SIG-M5 treated with dmso at 0.1 percent for 504 hours (cell line): ENCODE data around the gene NKD1.
"Not testable (repeated sequence)": the region's sequence is repeated elsewhere in the genome, so short reads cannot be mapped to it uniquely, and the experiment has no call there.

Experiments used
- DNase-seq: peaks from one replicate; lab custom pipeline; 2025; ENCODE audit not compliant: unreplicated experiment; lab: John Stamatoyannopoulos, UW

The NKD1 gene, protein sequence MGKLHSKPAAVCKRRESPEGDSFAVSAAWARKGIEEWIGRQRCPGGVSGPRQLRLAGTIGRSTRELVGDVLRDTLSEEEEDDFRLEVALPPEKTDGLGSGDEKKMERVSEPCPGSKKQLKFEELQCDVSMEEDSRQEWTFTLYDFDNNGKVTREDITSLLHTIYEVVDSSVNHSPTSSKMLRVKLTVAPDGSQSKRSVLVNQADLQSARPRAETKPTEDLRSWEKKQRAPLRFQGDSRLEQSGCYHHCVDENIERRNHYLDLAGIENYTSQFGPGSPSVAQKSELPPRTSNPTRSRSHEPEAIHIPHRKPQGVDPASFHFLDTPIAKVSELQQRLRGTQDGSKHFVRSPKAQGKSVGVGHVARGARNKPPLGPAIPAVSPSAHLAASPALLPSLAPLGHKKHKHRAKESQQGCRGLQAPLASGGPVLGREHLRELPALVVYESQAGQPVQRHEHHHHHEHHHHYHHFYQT

DNA sequence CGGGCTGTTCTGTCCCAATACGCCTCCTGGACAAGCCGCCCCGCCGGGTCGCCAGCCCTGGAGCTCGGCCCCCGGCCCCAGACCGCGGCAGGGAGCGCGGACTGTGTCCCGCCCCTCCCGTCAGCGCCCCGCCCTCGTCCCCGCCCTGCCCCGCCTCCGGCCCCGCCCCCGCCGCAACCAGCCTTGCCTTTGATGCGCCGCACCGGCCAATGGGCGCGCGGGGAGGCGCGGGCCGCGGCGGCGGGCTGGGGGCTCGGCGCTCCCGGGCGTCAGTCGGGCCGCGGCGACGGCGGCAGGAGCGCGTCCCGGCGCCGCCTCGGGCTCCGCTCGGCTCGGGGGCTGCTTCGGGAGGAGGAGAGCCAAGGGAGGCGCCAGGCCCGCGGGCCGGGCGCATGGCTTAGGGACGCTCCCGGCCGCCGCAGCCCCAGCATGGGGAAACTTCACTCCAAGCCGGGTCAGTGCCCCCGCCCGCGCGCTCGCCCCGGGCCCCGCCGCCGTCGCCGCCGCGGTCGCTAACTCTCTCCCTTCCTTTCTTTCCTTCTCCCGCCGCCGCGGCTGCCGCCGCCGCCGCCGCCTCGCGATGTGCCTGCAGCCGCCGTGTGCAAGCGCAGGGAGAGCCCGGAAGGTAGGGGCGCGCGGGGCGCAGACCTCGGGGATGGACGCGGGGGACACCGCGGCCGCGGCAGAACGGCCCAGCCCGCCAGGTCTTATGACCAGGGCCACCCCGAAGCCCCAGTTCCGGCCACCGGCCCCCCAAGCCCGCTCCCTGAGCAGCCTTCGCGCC is at the start of gene NKD1:
TSS of gene NKD1 (plus strand) at position 272 of the 784 bp plus-strand sequence. CDS start at position 430, 158 bp downstream.
- peak; percentile 11 for DNase-seq

- no peak for DNase-seq
These were observed 49.6 kb upstream of the NKD1 start for GRCh38 chr16:50498431-50499155.

GRCh38 chr16:50499254-50499653 is 48.9 kb upstream of the NKD1 start:
- no peak for DNase-seq

DNA sequence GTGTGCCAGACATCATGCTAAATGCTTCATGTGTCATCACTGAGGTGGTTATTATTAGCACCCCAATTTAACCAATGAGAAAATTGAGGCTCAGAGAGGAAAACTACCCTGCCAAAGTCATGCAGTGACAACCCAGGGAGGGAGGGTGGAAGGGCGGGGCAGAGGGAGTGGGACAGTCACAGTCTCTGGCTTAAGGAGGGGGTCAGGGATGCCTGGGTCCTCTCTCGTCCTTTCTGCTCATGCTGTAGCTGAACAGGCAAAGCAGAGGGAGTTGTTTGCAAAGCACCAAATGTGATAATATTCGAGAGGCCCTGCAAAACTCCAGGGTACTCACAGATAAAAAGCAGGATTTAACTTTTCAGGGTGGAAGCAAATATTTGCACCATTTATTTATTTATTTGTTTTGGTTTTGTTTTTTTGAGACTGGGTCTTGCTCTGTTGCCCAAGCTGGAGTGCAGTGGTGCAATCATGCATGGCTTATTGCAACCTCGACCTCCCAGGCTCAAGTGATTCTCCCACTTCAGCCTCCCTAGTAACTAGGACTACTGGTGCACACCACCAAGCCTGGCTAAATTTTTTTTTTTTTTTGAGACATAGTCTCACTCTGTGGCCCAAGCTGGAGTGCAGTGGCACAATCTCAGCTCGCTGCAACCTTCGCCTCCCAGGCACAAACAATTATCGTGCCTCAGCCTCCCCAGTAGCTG is 47.9 kb upstream of the NKD1 start:
- no peak for DNase-seq

DNA sequence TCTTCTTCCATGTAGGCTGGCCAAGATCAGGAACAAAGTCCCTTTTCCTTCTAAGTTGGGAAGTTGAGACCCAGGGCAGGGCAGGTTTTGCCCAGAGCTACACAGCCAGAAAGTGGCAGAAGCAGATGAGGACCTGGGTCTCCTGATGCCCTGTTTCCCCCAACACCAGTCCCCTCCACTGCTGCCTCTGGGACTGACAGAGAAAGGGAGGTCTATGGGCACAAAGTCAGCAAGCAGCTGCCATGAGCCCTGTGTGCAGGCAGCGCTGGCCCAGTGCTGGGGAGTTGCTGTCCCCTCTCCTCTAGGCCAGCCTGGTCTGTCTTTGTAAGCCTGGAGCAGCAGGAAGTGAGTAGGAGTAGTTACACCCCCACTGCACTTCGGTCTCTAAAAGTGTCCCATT is 46.9 kb upstream of the NKD1 start:
- no peak for DNase-seq

GRCh38 chr16:50501986-50502615 is 46.1 kb upstream of the NKD1 start:
- DNase-seq = no peak

DNA sequence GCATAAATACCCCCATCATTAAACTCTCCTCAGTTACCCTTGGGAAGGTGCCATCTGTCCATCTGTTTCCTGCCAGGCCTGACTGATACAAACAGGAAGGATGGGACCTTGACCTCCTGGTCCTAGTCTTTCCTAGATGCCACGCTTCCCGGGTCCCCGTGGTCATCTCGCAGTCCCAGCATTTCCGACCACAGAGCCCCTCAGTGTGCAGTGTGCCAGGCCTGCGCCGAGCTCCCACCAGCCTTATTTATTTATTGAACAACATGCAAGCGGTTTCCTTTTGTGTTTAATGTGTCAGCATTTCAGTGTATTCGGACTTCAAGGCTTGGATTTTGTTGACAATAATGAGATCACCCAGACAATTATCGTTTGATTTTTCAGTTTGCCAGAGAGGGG is 45.6 kb upstream of the NKD1 start:
- no peak for DNase-seq

DNA sequence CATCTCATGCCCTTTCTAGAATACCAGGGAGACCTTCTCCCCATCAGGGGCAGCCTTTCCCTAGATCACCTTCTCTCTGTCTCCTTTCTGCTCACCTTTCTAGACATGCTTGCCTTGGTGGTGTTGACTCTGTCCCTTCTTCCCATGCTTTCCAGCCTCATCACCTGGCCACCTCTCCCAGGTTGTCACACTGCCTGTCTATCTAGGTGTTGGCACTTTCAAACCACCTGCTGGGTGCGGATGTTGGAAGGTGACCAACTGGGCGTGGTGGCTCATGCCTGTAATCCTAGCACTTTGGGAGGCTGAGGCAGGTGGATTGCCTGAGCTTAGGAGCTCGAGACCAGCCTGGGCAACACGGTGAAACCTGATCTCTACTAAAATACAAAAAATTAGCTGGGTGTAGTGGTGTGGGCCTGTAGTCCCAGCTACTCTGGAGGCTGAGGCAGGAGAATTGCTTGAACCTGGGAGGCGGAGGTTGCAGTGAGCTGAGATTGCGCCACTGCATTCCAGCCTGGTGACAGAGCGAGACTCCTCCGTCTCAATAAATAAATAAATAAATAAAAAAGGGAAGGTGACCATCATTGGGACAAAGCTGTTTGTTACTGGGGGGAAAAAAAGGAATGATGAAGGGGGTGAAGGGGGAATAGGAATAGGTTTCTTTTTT is 44.2 kb upstream of the NKD1 start:
- not testable (repeated sequence) for DNase-seq

GRCh38 chr16:50505115-50505514 is 43.1 kb upstream of the NKD1 start:
- no peak for DNase-seq

GRCh38 chr16:50505714-50506542 is 42.3 kb upstream of the NKD1 start:
- DNase-seq = no peak

DNA sequence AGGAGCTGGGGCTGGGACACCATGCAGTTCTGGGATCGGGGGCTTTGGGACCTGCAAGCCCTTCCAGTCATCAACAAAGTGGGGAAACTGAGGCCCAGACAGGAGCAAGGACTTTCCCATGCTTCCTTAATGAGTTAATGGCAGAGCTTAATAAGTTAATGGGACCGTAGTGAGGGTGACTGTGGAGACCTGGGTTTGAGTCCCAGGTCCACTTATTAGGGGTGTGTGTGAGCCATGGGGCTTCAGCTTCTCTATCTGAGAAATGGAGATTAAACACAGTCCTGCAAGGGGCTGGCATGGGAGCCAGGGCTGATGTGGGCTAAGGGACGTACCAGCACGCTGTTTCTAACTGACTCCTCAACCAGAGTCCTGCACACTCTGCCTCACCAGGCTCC is 41.7 kb upstream of the NKD1 start:
- DNase-seq = no peak

DNA sequence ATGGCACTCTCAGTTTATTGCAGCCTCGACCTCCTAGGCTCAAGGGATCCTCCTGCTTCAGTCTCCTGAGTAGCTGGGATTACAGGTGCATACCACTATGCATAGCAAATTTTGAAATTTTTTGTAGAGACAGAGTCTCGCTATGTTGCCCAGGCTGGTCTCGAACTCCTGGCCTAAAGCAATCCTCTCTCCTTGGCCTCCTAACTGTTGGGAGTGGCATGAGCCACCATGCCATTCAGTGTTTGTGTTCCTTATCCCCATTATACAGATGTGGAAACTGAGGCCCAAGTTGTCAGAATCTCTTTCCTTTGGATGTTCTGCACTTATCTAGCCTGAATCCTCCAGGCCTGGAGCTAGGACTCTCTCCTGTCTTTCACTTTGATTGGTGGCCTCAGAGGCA is 40.8 kb upstream of the NKD1 start:
- DNase-seq = no peak

- peak; percentile 2 for DNase-seq
These were observed 38.5 kb upstream of the NKD1 start for GRCh38 chr16:50509521-50510341.

- DNase-seq = no peak
These were observed 33.0 kb upstream of the NKD1 start for GRCh38 chr16:50515218-50515617.

DNA sequence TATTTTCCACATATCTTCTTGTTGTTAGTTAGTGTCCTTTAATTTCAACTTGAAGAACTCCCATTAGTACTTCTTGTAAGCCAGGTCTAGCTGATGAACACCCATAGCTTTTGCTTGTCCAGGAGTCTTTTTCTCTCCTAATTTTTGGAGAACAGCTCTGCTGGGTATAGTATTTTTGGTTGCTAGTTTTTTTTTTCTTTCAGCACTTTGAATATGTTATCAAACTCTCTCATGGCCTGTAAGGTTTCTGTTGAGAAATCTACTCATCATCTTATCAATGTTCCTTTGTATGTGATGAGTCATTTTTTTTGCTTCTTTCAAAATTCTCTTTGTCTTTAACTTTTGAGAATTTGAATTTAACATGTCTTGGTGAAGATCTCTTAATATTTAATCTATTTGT is 31.8 kb upstream of the NKD1 start:
- no peak for DNase-seq

DNA sequence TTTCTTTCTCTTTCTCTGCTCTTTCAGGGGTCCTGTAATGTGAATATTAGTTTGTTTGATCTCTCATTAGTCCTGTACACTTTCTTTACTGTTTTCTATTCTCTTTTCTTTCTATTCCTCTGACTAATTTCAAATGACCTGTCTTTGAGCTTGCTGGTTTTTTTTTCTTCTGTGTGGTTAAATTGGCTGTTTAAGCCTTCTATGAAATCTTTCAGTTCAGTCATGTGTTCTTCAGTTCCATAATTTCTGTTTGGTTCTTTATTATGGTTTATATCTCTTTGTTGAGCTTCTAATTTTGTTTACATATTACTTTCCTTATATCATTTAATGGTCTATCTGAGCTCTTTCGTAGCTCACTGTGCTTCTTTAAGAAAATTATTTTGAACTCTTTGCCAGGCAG is 31.3 kb upstream of the NKD1 start:
- DNase-seq = no peak

- DNase-seq = no peak
These were observed 30.5 kb upstream of the NKD1 start for GRCh38 chr16:50517450-50518252.
